Pulmonary artery endothelial cell (primary cell): ENCODE measurements around the gene STX1B. TPM values are rescaled to one million over a fixed set of nuclear protein-coding genes. Genes with fewer than 3 reads are reported as not detected.
A peak's percentile ranks its signal among the peaks of the same experiment; 100 is the strongest.
"Not testable (repeated sequence)": the region's sequence is repeated elsewhere in the genome, so short reads cannot be mapped to it uniquely, and the experiment has no call there.

Experiments
- DNase-seq: peaks from one replicate; pipeline ENCODE4 v3.0.0-alpha.2; 2011; ENCODE audit warnings: low read depth, low spot score
- total RNA-seq: library from RNA; depleted of rRNA; stranded (reverse); fragments of >200 nt; gene quantifications from 2 replicates; pipeline ENCODE4 v1.2.3, GENCODE V29; 2014

STX1B gene
- total RNA-seq, 1 donor from 2014 or later: 0.33 TPM

DNA sequence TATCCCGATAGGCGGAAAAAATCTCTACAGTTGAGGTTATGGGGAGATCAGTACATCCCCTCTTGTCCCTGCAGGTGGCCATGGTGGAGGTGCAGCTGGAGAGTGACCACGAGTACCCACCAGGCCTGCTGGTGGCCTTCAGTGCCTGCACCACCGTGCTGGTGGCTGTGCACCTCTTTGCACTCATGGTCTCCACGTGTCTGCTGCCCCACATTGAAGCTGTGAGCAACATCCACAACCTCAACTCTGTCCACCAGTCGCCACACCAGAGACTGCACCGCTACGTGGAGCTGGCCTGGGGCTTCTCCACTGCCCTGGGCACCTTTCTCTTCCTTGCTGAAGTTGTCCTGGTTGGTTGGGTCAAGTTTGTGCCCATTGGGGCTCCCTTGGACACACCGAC is 57.3 kb downstream of the STX1B start:
- no peak for DNase-seq

DNA sequence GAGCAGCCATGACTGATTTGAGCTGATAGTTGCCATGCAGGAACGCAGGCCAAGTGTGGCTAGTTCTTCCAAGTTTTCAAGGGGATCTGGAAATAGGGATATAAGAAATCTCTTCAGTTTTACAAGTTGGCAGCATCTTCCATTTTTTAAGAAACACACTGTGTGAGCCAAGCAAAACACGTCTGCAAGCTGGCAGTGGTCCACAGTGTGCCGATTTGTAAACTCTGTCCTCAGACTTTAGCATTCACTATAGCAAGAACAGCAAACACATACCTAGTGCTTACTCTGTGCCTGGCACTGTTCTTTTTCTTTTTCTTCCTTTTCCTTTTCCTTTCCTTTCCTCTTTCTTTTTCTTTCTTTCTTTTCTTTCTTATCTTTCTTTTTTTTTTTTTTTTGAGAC is 58.7 kb downstream of the STX1B start:
- DNase-seq: no peak

DNA sequence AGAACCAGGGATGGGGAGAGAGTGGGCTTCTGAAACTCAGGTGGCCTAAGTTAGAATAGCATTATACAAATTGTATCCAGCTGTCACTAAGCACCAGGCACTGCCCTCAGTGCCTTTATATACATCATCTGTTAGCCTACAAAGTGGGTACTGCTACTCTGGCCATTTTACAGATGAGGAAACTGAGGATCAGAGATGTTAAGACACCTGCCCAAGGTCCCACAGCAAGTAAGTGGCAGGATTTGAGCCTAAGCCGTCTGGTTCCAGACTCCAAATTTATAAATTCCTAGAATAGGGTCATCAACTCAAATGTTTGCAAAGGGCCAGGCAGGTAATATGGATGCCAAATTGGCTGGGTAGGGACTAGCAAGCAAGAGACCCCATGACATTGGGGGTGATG is 59.2 kb downstream of the STX1B start:
- no peak for DNase-seq

DNA sequence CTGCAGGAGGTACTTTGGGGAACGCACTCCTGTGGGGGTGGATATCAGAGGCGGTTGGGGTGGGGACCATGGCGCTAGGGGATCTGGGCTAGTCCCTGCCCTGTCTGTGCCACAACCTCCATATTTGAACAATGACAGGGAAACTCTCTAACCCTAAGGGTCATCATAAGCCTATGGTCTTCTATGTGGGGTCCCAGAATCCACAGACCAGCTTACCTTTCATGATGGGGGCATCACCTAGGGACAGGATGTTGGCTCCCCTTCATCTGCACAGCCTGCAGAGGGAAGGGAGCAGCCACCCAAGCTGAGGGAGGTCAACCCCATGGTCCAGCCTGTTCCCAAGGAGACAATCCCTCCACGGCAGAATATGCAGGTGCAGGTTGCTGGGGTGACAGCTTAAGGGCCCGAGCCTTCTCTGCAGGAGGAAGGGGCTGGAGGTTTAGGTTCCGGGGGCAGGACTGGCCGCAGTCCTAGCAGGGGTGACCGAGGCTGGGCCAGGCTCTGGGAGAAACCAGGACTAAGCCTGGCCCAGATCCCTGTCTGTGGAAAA is 59.8 kb downstream of the STX1B start:
- DNase-seq: no peak

DNA sequence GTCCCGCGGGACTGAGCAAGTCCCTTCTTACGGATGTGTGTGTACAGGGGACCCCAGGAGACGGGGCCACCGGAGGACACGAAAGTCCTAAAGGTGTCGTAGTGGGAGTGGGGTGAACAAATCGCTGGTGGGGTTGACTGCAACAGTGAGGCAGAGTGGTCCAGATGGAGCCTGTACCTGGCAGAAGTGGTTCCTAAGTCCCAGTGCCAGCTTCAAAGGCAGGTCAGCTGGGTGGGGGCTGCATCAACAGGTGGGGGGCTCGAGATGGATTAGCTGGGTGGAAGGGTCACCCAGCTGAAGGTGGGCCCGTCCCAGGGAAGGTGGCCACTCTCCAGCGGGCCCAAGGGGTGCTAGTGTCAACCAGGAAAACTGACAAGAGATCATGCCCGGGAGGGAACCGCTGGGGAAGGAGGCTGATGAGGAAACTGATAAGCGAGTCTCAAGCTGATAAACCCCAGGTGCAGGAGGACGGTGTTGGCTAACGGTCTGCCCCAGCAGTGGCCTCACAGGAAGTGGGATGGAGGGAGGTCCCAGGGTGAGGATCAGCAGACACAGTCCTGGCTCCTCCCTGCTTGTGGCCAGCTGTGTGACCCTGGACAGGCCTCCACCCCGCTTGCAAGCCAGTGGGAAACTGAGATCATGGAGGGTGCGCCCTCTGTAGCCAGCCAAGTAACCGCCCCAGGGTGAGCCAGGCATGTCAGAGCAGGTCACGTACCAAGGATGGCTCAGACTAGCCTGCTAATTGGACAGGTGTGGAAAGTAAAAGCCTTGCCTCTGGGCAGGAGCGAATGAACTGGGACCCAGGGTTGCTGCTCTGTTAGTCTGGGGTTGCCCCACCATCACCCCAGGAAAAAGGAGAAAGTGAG is 60.6 kb downstream of the STX1B start:
- DNase-seq: no peak

DNA sequence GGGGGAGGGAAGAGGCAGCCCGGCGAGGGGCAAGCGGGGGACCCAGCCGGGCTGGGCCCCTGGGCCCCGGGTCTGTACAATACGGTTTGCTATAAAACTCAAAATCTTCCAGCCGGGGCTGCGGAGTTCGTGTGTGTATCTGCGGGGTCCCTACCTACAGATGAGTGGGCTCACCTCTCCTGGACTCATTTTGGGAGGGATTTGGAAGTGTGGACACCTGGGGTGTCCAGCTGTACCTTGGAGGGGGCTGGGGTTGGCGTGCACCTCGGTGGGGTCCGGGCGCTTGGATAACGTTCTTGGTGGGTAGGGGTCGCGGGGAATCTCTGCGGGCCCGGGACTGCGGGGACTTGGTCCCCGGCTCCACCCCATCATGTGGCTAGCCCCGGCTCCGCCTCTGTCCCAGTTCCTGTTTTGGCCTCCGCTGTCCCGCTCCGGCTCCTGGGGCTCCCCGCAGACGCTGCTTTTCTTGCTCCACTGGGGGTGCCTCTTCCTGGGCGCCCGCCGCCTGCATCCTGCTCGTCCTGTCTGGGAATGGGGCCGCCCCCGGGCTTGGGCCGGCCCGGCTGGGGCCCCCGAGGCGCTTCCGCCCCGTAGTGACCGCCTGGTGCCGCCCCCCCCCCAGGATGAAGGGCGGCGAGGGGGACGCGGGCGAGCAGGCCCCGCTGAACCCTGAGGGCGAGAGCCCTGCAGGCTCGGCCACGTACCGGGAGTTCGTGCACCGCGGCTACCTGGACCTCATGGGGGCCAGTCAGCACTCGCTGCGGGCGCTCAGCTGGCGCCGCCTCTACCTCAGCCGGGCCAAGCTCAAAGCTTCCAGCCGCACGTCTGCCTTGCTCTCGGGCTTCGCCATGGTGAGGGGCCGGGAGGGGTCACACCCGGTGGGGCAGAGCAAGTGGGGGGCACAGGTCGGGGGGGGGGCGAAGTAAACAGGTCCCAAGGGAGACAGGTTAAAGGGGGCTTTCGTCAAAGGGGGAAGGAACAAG is 61.5 kb downstream of the STX1B start, which contains the start of gene ORAI3:
Gene ORAI3, plus strand, starts transcription at position 402 of the 983 bp plus-strand sequence. Its CDS starts 222 bp downstream, at position 624.
- no peak for DNase-seq

DNA sequence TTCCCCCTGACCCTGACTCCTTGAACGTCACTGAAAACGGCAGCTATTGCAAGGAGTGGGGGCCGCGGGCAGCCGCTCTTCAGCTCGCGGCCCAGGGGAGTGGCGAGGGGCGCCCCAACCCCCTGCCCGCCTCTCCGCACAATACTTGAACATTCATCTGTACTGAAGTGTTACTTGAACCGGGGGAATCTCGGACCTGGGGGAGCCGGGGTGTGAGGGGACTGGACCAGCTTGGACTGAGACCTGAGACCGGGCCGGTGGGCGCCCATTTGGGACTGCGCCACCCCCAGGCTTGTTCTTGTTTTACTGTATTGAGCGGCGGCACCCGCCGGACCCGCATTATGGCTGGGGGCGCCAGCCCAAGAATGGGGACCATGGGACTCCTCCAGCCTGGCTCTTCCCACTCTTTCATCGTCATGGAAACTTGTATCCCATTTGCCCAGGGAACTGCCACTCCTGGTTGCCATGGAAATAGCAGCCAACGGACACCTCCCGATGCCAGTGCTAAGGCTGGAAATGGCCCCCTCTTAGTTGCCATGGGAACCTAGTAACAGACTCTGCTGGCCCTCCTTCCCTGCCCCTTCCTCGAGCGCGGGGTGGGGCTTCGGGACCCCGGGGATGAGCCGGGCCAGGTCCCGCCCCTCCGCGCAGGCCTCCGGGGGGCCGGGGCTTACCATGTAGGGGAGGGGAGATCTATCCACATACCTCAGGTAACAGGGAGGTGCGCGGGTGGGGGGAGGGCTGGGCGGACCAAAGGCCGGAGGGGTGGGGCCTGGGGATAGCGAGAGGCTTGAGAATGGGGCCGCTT is 62.4 kb downstream of the STX1B start:
- DNase-seq: peak; percentile 95

DNA sequence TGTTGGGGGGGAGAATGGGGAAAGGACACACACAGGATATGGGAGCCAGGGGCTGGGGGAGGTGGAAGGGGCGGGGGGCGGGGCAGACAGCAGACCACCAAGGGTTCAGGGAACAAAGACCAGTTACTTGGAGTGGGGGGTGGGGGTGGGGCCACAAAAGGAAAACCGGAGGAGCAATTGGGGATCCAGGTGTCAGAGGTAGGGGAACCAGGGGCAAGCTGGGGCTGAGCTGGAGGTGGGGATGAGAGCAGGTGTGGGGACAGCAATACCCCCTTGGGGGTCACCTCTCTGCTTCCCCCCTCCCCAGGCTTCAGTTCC is 62.9 kb downstream of the STX1B start:
- DNase-seq: no peak

DNA sequence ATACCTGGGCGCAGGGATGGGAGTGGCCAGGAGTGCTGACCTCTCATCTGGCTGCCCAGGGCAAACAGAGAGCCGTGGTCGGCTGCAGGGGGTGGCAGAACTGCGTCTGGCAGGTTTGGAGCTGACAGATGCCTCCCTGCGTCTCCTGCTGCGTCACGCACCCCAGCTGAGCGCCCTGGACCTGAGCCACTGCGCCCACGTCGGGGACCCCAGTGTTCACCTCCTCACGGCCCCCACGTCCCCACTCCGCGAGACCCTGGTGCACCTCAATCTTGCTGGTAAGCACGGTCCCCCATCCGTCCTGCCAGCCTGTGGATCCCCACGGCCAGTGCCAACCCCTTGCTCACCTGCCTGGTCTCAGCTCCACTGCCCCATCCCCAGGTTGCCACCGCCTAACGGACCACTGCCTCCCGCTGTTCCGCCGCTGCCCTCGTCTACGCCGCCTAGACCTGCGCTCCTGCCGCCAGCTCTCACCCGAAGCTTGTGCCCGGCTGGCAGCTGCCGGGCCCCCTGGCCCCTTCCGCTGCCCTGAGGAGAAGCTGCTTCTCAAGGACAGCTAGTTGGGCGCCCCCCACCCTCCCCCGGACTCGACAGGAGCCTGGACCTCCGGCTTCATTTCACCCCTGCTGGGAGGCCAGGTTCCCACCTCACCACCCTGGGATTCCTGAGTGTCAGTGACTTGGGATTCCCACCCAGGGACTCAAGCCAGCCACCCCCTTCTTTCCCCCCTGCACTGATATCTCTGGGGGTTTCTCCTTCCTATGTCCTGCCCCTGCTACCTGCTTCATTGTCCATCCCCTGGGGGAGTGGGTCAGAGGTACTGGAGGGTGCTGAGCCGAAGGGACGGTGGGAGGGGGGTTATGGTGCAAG is 63.5 kb downstream of the STX1B start:
- DNase-seq: no peak

DNA sequence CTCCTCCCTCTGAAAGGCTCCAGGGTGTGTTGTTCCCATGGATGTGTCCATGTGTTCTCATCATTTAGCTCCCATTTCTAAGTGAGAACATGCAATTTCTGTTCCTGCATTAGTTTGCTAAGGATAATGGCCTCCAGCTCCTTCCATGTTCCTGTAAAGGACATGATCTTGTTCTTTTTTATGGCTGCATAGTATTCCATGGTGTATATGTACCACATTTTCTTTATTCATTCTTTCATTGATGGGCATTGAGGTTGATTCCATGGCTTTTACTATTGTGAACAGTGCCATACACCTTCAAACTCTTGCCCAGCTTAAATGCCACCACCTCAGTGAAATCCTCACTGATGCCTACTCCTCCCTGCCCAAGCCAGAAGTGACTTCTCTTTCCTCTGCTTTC is 66.1 kb downstream of the STX1B start:
- no peak for DNase-seq

DNA sequence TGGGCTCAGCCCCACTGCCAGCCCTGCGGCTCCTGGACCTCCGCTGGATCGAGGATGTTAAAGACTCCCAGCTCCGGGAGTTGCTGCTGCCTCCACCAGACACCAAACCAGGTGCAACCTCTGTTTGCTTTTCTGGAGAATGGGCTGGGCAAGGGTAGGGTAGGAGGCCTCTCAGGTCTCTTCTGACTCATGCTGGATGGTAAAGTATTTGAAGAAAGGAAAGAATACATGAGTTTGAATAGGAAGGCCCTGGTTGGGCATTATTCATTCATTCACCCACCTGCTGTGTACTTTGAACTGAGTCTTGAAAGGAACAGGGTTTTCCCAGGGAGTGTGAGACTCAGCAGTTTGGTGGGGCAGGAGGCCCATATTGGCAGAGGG is 68.0 kb downstream of the STX1B start:
- DNase-seq: no peak

DNA sequence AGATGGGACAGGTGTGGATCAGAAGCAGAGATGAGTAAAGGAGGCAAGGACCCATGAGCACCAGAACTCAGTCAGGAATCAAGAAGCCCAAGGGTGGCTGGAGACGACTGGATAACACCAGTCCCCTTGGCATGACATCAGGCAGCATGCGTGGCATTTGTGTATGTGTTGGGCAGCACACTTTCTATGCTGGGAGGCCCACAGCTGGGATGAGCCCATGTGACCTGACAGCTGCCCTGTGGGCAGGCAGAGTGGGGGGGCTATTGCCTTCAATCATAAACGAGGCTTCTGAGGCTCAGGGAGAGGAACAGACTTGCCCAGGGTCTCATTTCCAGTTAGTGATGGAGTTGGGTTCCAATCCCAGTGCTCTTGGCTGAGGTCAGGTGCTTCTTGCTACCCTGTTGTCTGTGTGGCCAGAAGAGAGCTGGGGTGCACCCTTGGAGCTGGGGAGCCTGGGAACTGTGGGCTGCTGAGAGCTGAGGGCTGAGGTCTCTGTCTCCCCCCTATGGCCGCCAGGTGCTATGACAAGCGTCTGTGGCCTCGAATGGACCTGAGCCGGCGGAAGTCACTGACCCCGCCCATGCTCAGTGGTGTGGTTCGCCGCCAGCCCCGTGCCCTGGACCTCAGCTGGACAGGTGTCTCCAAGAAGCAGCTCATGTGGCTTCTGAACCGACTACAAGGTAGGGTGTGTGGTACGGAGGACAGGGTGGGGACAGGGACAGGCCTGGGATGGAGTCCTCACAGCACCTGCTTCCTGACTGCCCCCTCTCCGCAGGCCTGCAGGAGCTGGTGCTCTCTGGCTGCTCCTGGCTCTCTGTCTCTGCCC is 68.6 kb downstream of the STX1B start:
- DNase-seq: no peak

DNA sequence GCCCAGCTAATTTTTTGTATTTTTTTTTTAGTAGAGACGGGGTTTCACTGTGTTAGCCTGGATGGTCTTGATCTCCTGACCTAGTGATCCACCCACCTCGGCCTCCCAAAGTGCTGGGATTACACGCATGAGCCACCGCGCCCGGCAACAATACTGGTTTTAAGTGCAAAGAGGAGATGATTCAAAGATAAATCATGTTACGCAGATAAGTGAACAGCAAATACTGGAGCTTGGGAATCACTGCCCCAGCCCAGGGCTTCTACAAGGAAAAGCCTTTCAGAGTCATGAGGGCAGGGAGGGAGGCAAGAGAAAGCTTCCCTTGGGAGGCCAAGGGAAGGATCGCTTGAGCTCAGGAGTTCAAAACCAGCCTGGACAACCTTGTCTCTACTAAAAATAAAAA is 70.9 kb downstream of the STX1B start:
- DNase-seq: not testable (repeated sequence)

Other genes starting within 250 kb of the STX1B start
- 1.3 and 1.6 TPM in 2 replicates for gene CFAP119, start 248.6 kb downstream of the STX1B start, total RNA-seq
- gene RNF40, start 248.3 kb downstream of the STX1B start, total RNA-seq: 63.8 and 99.4 TPM in 2 replicates
- 6.1 and 7.8 TPM in 2 replicates for gene ZNF629, start 223.4 kb downstream of the STX1B start, total RNA-seq
- 28.8 and 30.7 TPM in 2 replicates for gene BCL7C, start 116.6 kb downstream of the STX1B start, total RNA-seq
- 0.20 and 0.21 TPM in 2 replicates for gene CTF1, start 114.0 kb downstream of the STX1B start, total RNA-seq
- 27.0 and 29.7 TPM in 2 replicates for gene FBXL19, start 87.1 kb downstream of the STX1B start, total RNA-seq
- 12.4 and 19.5 TPM in 2 replicates for gene ORAI3, start 61.6 kb downstream of the STX1B start, total RNA-seq
- gene SETD1A, start 52.9 kb downstream of the STX1B start, total RNA-seq: 2.2 and 2.4 TPM in 2 replicates
- gene HSD3B7, start 25.4 kb downstream of the STX1B start, total RNA-seq: 11.3 and 14.9 TPM in 2 replicates
- 32.0 and 32.5 TPM in 2 replicates for gene STX4, start 22.9 kb upstream of the STX1B start, total RNA-seq
- gene ZNF668, start 63.6 kb upstream of the STX1B start, total RNA-seq: 6.8 and 9.2 TPM in 2 replicates
- 13.8 and 14.1 TPM in 2 replicates for gene ZNF646, start 63.8 kb upstream of the STX1B start, total RNA-seq
- gene PRSS53, start 78.3 kb upstream of the STX1B start, total RNA-seq: 0.92 TPM in 2 replicates
- 53.6 and 78.7 TPM in 2 replicates for gene VKORC1, start 84.2 kb upstream of the STX1B start, total RNA-seq
- 19.8 and 20.2 TPM in 2 replicates for gene BCKDK, start 97.7 kb upstream of the STX1B start, total RNA-seq
- 39.5 and 40.4 TPM in 2 replicates for gene KAT8, start 107.0 kb upstream of the STX1B start, total RNA-seq
- not detected in 2 replicates for gene PRSS8, start 125.1 kb upstream of the STX1B start, total RNA-seq
- 0.40 and 0.49 TPM in 2 replicates for gene PRSS36, start 139.4 kb upstream of the STX1B start, total RNA-seq
- 42.0 and 61.1 TPM in 2 replicates for gene FUS, start 169.5 kb upstream of the STX1B start, total RNA-seq
- 68.2 and 81.8 TPM in 2 replicates for gene PYCARD, start 192.1 kb upstream of the STX1B start, total RNA-seq
- 0.04 TPM in 1 of 2 replicates, not detected in the other for gene TRIM72, start 203.5 kb upstream of the STX1B start, total RNA-seq
- gene PYDC1, start 206.5 kb upstream of the STX1B start, total RNA-seq: not detected in 2 replicates
- not detected in 2 replicates for gene ITGAM, start 249.3 kb upstream of the STX1B start, total RNA-seq